ENCODE data around the gene FEZ2. TPM values are rescaled to one million over a fixed set of nuclear protein-coding genes. Genes with fewer than 3 reads are reported as not detected.

Gene FEZ2
- total and polyA plus RNA-seq, 9 of the 15 experiments (the other 6 are each of a cell fraction or from before 2014, with no cell fraction given) = 9.9 to 35.5 (median 20.1) TPM

DNA sequence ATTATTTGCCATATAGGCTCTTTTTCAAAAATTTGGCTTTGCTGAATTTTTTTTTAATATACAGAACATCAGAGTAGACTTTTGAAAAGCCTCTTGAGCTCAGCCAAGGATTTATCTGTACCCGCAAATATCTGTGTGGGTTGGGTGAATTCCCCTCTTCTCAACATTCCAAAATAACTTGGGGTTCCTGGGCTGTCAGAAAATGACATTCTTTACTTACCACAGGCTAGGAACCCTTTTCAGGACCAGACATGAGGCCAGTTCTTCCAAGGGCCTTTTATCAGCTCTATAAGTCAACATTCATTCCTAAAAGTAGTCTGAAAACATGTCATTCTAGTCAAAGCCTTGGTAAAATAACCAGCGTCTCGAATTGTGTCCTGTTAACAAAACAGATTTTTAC is 28.8 kb upstream of the FEZ2 start:
- BruUV-seq (replicated peaks) = no TSS peak
- FAIRE-seq = no peak
- TF ChIP-seq CREM (IDR thresholded peaks at IDR 0.05; ENCODE audit: low read depth) = no peak
- no peak for TF ChIP-seq NR2C2 (CRISPR knock-in tag; IDR thresholded peaks at IDR 0.05)
- TF ChIP-seq NR2C2 (tag; IDR thresholded peaks at IDR 0.05) = no peak
- TF ChIP-seq, protein P1, sequence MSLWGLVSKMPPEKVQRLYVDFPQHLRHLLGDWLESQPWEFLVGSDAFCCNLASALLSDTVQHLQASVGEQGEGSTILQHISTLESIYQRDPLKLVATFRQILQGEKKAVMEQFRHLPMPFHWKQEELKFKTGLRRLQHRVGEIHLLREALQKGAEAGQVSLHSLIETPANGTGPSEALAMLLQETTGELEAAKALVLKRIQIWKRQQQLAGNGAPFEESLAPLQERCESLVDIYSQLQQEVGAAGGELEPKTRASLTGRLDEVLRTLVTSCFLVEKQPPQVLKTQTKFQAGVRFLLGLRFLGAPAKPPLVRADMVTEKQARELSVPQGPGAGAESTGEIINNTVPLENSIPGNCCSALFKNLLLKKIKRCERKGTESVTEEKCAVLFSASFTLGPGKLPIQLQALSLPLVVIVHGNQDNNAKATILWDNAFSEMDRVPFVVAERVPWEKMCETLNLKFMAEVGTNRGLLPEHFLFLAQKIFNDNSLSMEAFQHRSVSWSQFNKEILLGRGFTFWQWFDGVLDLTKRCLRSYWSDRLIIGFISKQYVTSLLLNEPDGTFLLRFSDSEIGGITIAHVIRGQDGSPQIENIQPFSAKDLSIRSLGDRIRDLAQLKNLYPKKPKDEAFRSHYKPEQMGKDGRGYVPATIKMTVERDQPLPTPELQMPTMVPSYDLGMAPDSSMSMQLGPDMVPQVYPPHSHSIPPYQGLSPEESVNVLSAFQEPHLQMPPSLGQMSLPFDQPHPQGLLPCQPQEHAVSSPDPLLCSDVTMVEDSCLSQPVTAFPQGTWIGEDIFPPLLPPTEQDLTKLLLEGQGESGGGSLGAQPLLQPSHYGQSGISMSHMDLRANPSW (CRISPR knock-in tag; IDR thresholded peaks at IDR 0.05) = no peak
- Histone ChIP-seq H3K4me2 (ENCODE audit: insufficient read depth, low read length) (no peak overlapping the region), H3K9me1 (ENCODE audit: control insufficient read depth, insufficient read depth, low read length) (no peaks in the 10 kb centered on the region), H3K79me2 (ENCODE audit: control insufficient read depth, insufficient read depth, low read length) (no peaks in the 10 kb centered on the region), H3K9me3 (replicated peaks; ENCODE audit: control insufficient read depth, insufficient read depth, low read depth, low read length) (peaks cover 2% of the 10 kb centered on the region; the same call in 1 of the 2 replicates), H3K4me1 (replicated peaks in 1 of 2; ENCODE audit: control insufficient read depth in 2 of 2, insufficient read depth in 2 of 2, low read length in 2 of 2) (no peaks in the 10 kb centered on the region), H3K27ac (ENCODE audit: extremely low read depth, low read depth, low read length) (no peak overlapping the region), H3K36me3 (ENCODE audit: control insufficient read depth, insufficient read depth, low read length) (no peaks in the 10 kb centered on the region), H3K9ac (ENCODE audit: insufficient read depth in 1 of 2, low read depth in 2 of 2, low read length in 2 of 2) (no peak overlapping the region), H3K4me3 (no peak overlapping the region), H2AFZ (ENCODE audit: low read depth, low read length) (no peak overlapping the region), H3K27me3 (ENCODE audit: control insufficient read depth in 2 of 2, insufficient read depth in 2 of 2, low read length in 2 of 2) (no peaks in the 10 kb centered on the region), H4K20me1 (replicated peaks; ENCODE audit: control insufficient read depth, insufficient read depth, low read length) (no peaks in the 10 kb centered on the region)
- intact Hi-C loops (cut with micrococcal nuclease) (no loop called here), in situ Hi-C loops (cut with MboI) (no loop called here)
- CTCF ChIA-PET (ENCODE audit: low intra/inter-chr PET ratio) = no interaction called here
- ATAC-seq = no peak
- no peak for DNase-seq (ENCODE audit: extremely low read depth in 1 of 4, low spot score in 3 of 4)
- 0% methylated on average over 3 of the region's 3 CpGs for whole genome bisulfite sequencing (ENCODE audit: insufficient coverage, low coverage, missing lambda C conversion rate)
- POLR2A ChIA-PET = no interaction called here

Measured in K562 (cell line).